Stimulated activated naive B cell treated with anti-CD40 and anti-IgM and Interleukin-4, amounts not matched to agents 10 μg/mL and 1 μg/mL and 100 μg/mL, for 72 hours (primary cell): ENCODE data around the gene SLC44A4.

Experiments
- ATAC-seq, 2 donors: fragments of 150-1000 bp; cut with Tn5 transposase; replicated peaks; 2 replicates each; pipeline ENCODE4 v1.10.0; 2021; ENCODE audit warnings: moderate library complexity in 1 of 2
- DNase-seq: peaks from one replicate; pipeline ENCODE4 v3.0.0; 2021
- H3K27ac Mint-ChIP-seq: one replicate; pipeline ENCODE4 v1.8.0; 2022; ENCODE audit warnings: mild to moderate bottlenecking, mixed read lengths
- H3K27me3 Mint-ChIP-seq, 2 donors: one replicate each; pipeline ENCODE4 v1.8.0; 2022; ENCODE audit warnings: mixed read lengths in 2 of 2
- H3K36me3 Mint-ChIP-seq, 2 donors: one replicate each; pipeline ENCODE4 v1.8.0; 2022; ENCODE audit warnings: mixed read lengths in 2 of 2, mild to moderate bottlenecking in 1 of 2
- H3K4me1 Mint-ChIP-seq, 2 donors: one replicate each; pipeline ENCODE4 v1.8.0; 2022; ENCODE audit warnings: mixed read lengths in 2 of 2, mild to moderate bottlenecking in 1 of 2
- H3K4me3 Mint-ChIP-seq, 2 donors: one replicate each; pipeline ENCODE4 v1.8.0; 2022; ENCODE audit warnings: mild to moderate bottlenecking in 2 of 2, mixed read lengths in 2 of 2, moderate library complexity in 1 of 2
- H3K9me3 Mint-ChIP-seq, 2 donors: one replicate each; pipeline ENCODE4 v1.8.0; 2022; ENCODE audit warnings: mixed read lengths in 2 of 2, mild to moderate bottlenecking in 1 of 2

The SLC44A4 gene

GRCh38 chr6:31896856-31897611, 18.2 kb upstream of the SLC44A4 start:
- DNase-seq (no peak), ATAC-seq (peak; percentile 0 to 4)
- H3K27me3 Mint-ChIP-seq, result no peaks in the 10 kb centered on the region
- H3K36me3 Mint-ChIP-seq, result peaks cover 19 to 25% of the 10 kb centered on the region in 2 donors
- H3K4me1 Mint-ChIP-seq, result peaks cover 24 to 47% of the 10 kb centered on the region in 2 donors
- H3K27ac Mint-ChIP-seq, result peak overlapping the region; percentile 92
- peak overlapping the region; percentile 88 to 93 for H3K4me3 Mint-ChIP-seq
- no peaks in the 10 kb centered on the region for H3K9me3 Mint-ChIP-seq

DNA sequence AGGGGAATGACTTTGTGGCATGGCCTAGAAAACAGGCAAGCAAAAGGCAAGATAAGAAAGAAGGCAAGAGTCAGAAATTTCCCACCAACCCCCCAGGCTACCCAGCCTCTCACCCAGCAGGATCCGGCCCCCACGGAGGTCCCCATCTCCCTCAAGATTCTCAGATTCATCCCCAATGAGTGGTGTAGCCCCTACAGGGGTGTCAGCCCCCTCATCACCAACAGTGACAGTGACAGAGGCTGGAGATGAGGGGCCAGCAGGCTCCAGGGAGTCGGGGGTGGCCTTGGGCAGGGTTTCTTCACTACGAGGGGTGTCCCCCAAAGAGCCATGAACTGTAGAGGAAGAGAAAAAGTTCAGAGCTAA, 17.7 kb upstream of the SLC44A4 start:
- Mint-ChIP-seq H3K9me3 (no peaks in the 10 kb centered on the region), H3K27me3 (no peaks in the 10 kb centered on the region), H3K4me3 (peak overlapping the region; percentile 83 to 88), H3K27ac (peak overlapping the region; percentile 92), H3K36me3 (peaks cover 23 to 27% of the 10 kb centered on the region in 2 donors), H3K4me1 (peaks cover 25 to 49% of the 10 kb centered on the region in 2 donors)
- no peak for DNase-seq
- ATAC-seq, result no peak

GRCh38 chr6:31892821-31893220, 14.0 kb upstream of the SLC44A4 start:
- peaks cover 11 to 28% of the 10 kb centered on the region in 2 donors for H3K4me1 Mint-ChIP-seq
- peaks cover 32 to 42% of the 10 kb centered on the region in 2 donors for H3K36me3 Mint-ChIP-seq
- H3K9me3 Mint-ChIP-seq, result no peaks in the 10 kb centered on the region

DNA sequence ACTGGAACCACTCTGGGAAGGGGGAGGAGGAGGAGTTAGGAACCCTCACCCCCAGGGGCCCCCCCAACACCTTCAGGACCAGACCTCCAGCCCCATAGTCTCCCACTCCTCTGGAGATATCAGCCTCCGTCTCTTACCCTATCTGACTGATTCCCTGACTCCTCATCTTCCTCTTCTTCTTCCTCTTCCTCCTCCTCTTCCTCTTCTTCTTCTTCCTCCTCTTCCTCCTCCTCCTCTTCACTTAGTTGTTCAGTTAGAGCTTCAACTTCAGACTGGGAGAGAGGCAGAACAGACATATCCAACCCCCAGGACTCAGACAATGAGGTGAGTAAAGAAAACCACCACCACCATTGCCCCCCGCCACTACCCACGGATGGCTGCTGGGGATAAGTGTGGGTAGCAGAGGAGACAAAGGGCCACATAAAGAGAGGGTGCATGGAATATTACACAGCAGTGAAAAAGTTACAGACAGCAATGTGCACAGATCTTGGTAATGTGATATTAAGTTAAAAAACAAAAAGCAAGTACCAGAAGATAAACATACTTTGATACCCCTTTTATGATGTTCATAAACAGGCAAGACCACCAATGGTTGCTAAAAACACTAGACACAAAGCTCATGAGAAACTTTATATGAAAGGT, 10.7 kb upstream of the SLC44A4 start:
- DNase-seq, result no peak
- H3K36me3 Mint-ChIP-seq, result peaks cover 48 to 59% of the 10 kb centered on the region in 2 donors
- peak overlapping the region; percentile 14 for H3K27ac Mint-ChIP-seq

More at GRCh38 chr6:31892821-31893220, 14.0 kb upstream of the SLC44A4 start:
- no peak for ATAC-seq
- no peak for DNase-seq
- H3K4me3 Mint-ChIP-seq, result no peak overlapping the region
- H3K27ac Mint-ChIP-seq, result no peak overlapping the region
- no peaks in the 10 kb centered on the region for H3K27me3 Mint-ChIP-seq

DNA sequence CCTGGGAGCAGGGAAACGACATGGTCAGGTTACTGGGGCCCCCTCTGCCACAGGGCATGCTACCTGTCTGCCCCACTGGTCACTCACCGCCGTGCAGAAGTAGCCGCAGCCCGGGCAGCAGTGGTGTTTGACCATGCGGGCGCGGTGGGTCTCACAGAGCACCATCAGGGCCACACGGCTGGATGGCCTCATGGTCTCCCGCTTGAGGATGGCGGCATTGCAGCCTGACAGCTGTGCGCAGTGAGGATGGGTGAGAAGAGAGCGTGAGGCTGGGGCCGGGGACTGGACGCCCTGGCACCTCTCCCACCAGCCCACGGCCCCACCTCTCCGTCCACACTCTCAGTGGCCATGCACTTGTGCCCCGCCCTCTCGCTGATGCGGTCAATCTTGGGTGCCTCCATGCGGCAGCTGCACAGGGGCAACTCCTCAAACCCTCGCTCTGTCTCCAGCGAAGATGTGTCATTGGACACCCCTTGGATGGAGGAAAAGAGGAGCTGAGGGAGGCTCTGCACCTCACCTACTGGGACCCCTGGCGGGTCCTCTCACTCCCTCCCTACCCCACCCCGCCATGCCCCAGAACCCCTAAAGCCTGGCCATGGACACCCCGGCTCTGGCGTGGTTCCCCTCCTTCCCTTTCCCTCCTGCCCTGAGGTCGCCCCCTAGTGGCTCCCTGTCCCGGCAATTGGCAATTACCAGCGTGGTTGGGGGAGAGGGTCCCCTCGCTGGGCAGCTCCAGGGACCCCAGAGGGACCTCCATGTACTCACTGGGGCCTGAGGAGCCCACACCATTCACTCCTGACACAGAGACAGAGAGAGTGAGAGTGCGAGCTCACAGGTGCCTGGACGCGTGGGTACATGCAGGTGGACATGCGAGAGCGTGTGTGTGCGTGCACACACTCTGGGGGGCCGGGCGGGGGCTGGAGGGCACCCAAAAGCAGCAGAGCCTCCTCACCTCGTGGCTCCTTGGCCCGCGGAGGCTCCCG, 9.8 kb upstream of the SLC44A4 start:
- DNase-seq (no peak), ATAC-seq (peak in 1 of 2 donors; percentile 39)
- Mint-ChIP-seq H3K4me1 (peaks cover 6 to 16% of the 10 kb centered on the region in 2 donors), H3K27me3 (no peaks in the 10 kb centered on the region), H3K4me3 (no peak overlapping the region), H3K9me3 (no peaks in the 10 kb centered on the region), H3K36me3 (peaks cover 46 to 66% of the 10 kb centered on the region in 2 donors), H3K27ac (no peak overlapping the region)

More for the DNA sequence above, 10.7 kb upstream of the SLC44A4 start:
- H3K9me3 Mint-ChIP-seq, result no peaks in the 10 kb centered on the region
- H3K4me1 Mint-ChIP-seq, result peaks cover 6 to 16% of the 10 kb centered on the region in 2 donors
- no peak overlapping the region for H3K4me3 Mint-ChIP-seq
- H3K27me3 Mint-ChIP-seq, result no peaks in the 10 kb centered on the region
- no peak for ATAC-seq

GRCh38 chr6:31887173-31888007, 8.6 kb upstream of the SLC44A4 start:
- no peak overlapping the region for H3K4me3 Mint-ChIP-seq
- ATAC-seq, result no peak
- H3K27ac Mint-ChIP-seq, result peak overlapping the region; percentile 59
- H3K4me1 Mint-ChIP-seq, result peaks cover 4 to 11% of the 10 kb centered on the region in 2 donors
- H3K9me3 Mint-ChIP-seq, result no peaks in the 10 kb centered on the region
- no peaks in the 10 kb centered on the region for H3K27me3 Mint-ChIP-seq
- peaks cover 50 to 67% of the 10 kb centered on the region in 2 donors for H3K36me3 Mint-ChIP-seq
- no peak for DNase-seq

GRCh38 chr6:31886541-31886991, 7.8 kb upstream of the SLC44A4 start:
- Mint-ChIP-seq H3K27ac (no peak overlapping the region), H3K36me3 (peaks cover 46 to 69% of the 10 kb centered on the region in 2 donors), H3K4me3 (no peak overlapping the region), H3K27me3 (no peaks in the 10 kb centered on the region), H3K9me3 (no peaks in the 10 kb centered on the region), H3K4me1 (peaks cover 1 to 5% of the 10 kb centered on the region in 2 donors)
- DNase-seq (no peak), ATAC-seq (no peak)

DNA sequence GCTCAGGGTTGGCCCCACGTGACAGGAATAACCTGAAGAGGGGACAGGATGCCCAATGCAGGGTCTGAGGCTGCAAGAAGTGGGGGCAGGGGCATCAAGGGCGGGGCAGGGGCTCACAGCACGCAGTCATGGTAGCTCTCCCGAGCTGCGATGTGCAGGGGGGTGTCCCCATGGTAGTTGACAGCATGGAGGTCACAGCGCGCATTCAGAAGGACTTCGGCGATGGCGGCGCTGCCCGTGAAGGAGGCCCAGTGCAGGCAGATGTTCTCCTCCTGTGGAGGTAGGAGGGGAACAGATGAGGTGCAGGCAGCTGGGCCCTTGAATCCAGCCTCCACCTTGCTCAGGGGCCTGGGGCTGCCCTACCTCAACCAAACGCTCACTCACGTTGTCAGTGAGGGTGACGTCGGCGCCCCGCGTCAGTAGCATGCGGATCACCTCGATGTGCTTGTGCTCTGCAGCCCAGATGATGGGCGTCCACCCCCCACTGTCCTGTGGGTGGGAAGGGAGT, 5.8 kb upstream of the SLC44A4 start:
- ATAC-seq (no peak), DNase-seq (no peak)
- H3K36me3 Mint-ChIP-seq, result peaks cover 55 to 73% of the 10 kb centered on the region in 2 donors
- H3K4me3 Mint-ChIP-seq, result no peak overlapping the region
- H3K27ac Mint-ChIP-seq, result no peak overlapping the region
- H3K27me3 Mint-ChIP-seq, result no peaks in the 10 kb centered on the region
- H3K9me3 Mint-ChIP-seq, result no peaks in the 10 kb centered on the region
- H3K4me1 Mint-ChIP-seq, result peaks cover 3 to 4% of the 10 kb centered on the region in 2 donors

DNA sequence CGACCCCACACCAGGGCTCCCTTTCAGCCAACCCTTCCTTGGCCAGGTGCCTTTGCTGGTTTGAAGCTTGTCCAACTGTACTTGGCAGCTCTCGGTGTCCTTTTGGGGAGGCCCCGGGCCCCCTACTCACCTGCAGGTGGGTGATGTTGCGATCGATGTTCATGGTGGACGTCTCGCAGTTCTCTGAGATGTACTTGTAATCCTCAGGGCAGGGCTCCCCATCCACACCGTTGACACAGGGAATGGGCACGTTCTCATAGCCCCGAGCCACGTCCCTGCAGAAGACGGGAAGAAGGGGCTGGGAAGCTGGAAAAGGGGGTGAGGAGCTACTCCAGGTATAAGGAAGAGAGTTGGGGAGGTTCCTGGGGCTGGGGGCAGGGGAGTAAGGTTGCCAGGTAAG, 4.9 kb upstream of the SLC44A4 start:
- H3K36me3 Mint-ChIP-seq, result peaks cover 58 to 73% of the 10 kb centered on the region in 2 donors

DNA sequence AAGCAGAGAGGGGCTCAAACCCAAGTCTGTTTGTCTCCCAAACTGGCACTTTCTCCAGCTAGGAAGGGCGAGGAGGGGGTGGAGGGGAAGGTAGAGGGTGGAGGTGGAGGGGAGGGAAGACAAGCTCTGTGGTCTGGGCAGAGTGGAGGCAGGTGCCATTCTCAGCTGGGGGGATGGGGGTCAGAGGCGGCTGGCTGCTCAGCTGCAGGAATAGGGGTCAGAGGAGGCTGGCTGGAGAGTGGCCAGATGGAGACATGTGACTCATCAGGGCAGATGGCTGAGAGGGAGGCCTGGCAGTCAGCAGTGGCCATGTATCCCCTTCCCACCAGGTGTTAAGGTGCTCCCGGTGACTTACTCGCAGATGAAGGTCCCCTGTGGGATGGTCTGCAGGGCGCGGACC, 3.5 kb upstream of the SLC44A4 start:
- no peak for DNase-seq
- Mint-ChIP-seq H3K4me3 (no peak overlapping the region), H3K36me3 (peaks cover 51 to 67% of the 10 kb centered on the region in 2 donors), H3K27ac (no peak overlapping the region), H3K9me3 (no peaks in the 10 kb centered on the region), H3K27me3 (no peaks in the 10 kb centered on the region), H3K4me1 (peaks cover 0 to 1% of the 10 kb centered on the region in 2 donors)
- no peak for ATAC-seq

More for the DNA sequence above, 4.9 kb upstream of the SLC44A4 start:
- Mint-ChIP-seq H3K4me1 (peaks cover 0 to 3% of the 10 kb centered on the region in 2 donors), H3K4me3 (no peak overlapping the region), H3K9me3 (no peaks in the 10 kb centered on the region), H3K27ac (no peak overlapping the region), H3K27me3 (no peaks in the 10 kb centered on the region)
- DNase-seq (no peak), ATAC-seq (no peak)

DNA sequence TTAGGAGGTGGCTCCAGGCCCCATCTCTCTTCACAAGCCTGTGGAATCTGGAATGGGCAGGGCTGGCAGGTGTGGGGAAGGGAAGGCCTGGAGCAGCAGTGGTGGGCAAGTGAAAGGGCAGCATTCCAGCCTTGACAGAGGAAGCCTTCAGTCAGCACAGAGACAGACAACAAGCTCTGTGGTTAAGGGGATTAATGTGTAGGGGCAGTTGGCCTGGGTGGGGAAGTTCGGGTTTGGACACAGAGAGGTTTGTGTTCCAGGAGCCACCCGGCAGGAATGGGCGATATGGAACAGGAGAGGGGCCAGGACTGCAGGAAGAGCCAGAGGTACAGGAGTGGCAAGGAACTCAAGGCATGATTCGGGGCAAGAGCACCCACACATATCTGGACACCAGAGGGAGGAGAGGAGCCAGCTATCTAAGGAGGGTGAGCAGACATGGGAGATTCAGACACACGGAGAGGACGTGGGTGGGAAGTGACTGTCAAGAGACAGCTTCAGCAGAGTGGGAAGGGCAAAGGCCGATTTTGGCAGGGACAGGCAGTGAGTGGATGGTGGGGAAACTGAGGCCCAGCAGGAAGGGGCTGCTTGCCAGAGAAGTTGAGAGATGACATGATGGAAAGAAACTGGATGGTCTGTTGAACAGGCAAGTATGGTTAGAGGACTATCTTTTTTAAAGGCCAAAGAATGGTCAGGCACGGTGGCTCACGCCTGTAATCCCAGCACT, 2.5 kb upstream of the SLC44A4 start:
- H3K27ac Mint-ChIP-seq, result no peak overlapping the region
- no peak overlapping the region for H3K4me3 Mint-ChIP-seq
- H3K27me3 Mint-ChIP-seq, result no peaks in the 10 kb centered on the region
- H3K4me1 Mint-ChIP-seq, result peaks cover 0 to 1% of the 10 kb centered on the region in 2 donors
- H3K36me3 Mint-ChIP-seq, result peaks cover 44 to 60% of the 10 kb centered on the region in 2 donors
- no peaks in the 10 kb centered on the region for H3K9me3 Mint-ChIP-seq
- DNase-seq (no peak), ATAC-seq (no peak)

DNA sequence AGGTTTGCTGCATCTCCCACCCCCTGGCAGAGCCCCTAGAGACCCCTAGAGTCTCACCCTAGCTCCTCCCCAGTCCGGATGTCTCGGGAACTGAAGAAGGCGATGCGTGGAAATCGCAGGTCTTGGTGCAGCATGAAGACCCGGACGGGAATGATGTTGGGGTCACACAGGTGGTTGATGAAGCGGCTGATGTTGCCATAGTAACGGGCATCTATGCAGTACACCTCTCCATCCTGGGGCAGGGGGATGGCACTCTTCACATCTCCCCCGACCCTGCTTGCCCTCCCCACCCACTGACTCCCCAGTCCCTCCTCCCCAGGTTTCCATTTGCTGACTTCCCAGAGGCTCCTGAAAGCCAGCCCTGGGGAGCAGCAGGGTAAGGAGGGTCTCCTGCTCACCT, 1.8 kb upstream of the SLC44A4 start:
- peaks cover 37 to 53% of the 10 kb centered on the region in 2 donors for H3K36me3 Mint-ChIP-seq
- peaks cover 0 to 1% of the 10 kb centered on the region in 2 donors for H3K4me1 Mint-ChIP-seq
- no peak overlapping the region for H3K4me3 Mint-ChIP-seq
- no peaks in the 10 kb centered on the region for H3K27me3 Mint-ChIP-seq
- H3K27ac Mint-ChIP-seq, result no peak overlapping the region
- DNase-seq (no peak), ATAC-seq (no peak)
- no peaks in the 10 kb centered on the region for H3K9me3 Mint-ChIP-seq

DNA sequence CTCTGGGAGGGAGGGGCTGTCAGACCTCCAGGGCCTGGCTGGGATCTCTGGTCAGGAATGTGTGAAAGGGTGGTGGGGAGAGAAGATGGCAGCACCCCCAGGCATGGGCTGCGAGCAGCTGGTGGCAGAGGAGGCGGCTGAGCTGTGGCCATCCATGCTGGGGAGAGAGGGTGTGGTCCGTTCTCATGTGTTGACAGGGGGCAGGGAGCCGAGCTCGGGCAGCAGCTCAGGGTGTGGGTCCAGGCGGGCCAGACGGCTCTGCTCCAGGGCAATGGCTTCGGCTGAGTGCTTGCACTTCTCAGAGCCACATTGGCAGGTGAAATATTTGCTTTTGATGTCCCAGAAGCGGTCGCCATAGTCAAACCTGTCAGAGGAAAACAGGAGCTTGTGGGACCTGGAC, 1.1 kb upstream of the SLC44A4 start:
- H3K27me3 Mint-ChIP-seq, result no peaks in the 10 kb centered on the region
- DNase-seq (no peak), ATAC-seq (no peak)
- H3K9me3 Mint-ChIP-seq, result no peaks in the 10 kb centered on the region
- peaks cover 0 to 1% of the 10 kb centered on the region in 2 donors for H3K4me1 Mint-ChIP-seq
- H3K27ac Mint-ChIP-seq, result no peak overlapping the region
- no peak overlapping the region for H3K4me3 Mint-ChIP-seq
- peaks cover 36 to 46% of the 10 kb centered on the region in 2 donors for H3K36me3 Mint-ChIP-seq
